HT1080 (cell line): Measurements from ENCODE around the gene GARRE1. TPM values are rescaled to one million over a fixed set of nuclear protein-coding genes. Genes with fewer than 3 reads are reported as not detected.
A peak's percentile ranks its signal among the peaks of the same experiment; 100 is the strongest.
"Not testable (repeated sequence)": the region's sequence is repeated elsewhere in the genome, so short reads cannot be mapped to it uniquely, and the experiment has no call there.

ENCODE experiments used
- DNase-seq: peaks from one replicate; pipeline ENCODE4 v3.0.0-alpha.2; 2015; ENCODE audit warnings: low read depth
- total RNA-seq: library from RNA; depleted of rRNA; stranded (reverse); fragments of >200 nt; shearing (Covaris generic); gene quantifications from 2 replicates; pipeline ENCODE4 v1.2.3, GENCODE V29; 2014

The GARRE1 gene
- total RNA-seq, 1 experiment from 2014 or later, result 8.1 TPM

DNA sequence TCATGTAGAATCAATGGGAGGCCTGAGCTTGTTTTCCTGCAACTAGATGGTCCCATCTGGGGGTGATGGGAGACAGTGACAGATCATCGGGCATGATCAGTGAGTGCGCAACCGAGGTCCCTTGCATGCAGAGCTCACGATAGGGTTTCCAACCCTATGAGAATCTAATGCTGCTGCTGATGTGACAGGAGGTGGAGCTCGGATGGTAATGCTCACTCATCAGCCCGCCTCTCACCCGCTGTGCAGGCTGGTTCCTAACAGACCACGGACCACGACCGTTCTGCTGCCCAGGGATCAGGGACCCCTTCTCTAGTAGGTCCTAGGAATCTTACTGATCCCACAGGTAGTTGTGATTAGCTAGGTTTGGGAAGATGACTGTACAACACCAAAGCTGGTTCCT, 23.5 kb upstream of the GARRE1 start:
- DNase-seq, result no peak

DNA sequence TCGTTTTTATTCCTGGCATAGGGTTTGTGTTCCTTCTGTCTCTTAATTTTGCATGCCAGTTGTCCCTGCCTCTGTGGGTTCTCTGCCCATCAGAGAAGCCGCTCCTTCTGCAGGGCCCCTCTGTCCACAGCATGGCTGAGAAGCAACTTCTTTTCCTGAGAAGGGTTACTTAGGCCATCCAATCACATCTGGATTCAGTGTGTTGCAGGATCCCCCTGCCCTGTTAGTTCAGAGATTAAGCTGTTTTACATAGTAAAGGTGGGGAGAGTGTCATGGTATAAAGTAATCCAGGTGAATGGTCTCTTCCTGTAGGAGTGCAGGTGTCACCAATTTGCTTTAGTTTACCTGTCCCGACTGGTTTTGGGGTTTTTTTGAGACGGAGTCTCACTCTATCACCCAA, 22.9 kb upstream of the GARRE1 start:
- DNase-seq, result no peak

DNA sequence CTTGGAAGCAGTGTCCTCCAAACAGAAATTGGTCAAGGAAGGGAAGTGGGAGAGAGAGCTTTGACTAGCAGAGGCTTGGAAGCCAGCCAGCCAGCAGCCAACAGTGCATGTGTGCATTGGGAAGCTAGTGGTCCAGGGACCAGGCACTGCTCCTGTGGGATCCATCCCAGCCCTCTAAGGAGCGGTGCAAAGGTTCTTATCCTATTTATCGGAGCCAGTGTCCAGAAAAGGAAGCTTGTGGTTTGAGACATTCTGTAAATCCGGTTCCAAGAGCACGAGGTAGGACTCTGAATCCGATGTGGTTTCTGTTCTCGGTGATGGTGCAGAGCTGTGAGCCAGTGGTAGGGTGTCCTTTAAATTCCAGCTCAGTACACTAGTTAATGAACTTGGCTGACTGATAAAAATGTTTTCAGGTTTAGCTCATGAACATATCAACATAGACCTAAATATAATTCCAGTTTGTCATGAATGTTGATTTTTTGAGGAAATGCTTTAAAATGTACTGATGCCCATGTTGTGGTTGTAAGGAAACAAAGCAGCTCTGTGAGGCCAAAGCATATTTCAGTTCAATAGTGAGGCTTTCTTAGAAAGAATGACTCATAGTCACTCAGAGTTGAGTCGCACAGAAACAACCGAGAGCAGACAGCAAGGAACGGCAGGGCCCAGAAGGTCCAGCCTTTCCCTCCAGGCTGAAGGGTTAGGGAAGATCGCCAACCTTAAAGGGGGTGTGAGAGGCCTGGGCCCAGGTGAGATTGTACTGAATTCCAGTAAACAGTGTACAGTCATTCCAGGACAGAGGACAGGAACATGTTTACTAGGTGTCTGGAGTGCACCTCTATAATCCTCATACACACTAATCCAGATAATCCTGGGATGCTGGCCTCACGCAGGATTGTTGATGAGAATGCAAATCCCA, 21.5 kb upstream of the GARRE1 start:
- peak; percentile 96 for DNase-seq

DNA sequence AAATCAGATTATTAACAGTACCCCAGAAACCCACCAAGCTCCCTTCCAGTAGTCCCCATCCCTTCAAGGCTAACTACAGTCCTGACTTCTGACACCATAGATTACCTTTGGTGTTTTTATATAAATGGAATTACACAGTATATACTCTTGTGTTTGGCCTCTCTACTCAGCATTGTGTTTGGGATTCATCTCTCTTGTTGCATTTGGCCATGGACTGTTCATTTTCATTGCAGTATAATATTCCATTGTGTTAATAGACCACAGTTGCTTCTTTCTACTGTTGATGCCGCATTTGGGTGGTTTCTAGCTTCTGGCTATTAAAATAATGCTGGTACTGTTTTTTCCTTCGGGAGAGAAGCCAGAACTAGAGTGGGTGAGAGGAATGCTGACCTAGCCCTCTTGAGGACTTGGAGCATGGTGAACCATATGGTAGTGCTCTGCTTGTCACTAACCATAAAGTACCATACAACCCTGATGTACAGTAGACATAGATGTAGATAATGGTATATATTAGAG, 18.9 kb upstream of the GARRE1 start:
- DNase-seq, result no peak

DNA sequence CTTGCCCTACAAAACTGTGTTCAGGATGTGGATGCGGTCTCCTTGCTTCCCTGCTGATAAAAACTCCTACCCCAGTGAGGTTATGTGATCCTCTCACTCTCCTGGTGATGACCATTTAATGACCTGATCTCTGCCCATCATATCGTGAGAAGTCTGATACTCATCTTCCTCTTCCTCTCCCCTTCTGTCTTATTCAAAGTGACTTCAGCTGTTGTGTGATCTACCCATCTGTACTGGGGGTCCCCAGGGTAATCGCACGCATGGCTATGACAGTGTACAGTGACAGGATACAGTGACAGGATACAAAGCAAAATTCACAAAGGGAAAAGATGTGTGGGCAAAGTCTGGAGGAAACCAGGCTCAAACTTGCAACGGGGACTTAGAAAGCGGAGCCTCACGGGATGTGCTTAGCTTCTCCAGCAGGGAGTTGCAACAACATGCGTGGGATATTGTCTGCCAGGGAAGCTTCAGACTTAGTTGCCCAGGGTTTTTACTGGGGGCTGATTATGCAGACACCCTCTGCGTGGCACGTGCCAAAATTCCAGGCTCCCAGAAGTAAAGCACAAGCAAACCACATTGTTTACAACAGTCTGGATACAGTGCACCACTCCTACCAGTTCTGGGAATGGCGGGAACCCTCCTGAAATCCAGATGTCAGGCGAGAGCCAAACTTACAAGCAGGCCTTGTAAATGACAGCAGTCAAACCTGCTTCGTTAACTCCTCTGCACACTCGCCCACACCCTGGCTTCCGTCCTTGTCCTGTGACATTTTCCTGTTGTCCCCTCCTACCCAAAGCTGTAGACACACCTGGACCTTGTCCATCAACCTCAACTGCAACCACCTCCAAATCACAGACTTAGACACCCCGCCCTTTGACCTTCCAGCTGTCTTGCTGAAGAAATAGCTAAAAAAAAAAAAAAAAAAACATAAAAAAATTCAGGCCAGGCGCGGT, 18.0 kb upstream of the GARRE1 start:
- DNase-seq, result no peak

DNA sequence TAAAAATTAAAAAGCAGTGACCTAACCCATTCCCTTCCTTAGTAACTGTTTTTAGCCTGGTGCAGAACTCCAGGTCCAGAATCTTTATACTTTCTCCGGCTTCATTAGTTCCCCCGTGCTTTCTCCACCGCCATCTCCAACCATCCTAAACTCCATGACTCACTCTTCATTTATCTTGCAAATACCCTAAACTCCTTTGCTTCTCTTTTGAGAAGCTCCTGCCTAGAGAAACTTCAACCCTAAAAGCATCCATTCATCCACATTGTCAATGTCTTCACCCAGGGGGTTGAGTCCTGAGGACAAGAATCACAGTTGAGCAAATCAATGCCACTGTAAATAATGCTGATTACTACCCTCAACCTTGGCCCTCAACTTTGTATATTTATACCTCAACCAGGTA, 17.1 kb upstream of the GARRE1 start:
- no peak for DNase-seq

DNA sequence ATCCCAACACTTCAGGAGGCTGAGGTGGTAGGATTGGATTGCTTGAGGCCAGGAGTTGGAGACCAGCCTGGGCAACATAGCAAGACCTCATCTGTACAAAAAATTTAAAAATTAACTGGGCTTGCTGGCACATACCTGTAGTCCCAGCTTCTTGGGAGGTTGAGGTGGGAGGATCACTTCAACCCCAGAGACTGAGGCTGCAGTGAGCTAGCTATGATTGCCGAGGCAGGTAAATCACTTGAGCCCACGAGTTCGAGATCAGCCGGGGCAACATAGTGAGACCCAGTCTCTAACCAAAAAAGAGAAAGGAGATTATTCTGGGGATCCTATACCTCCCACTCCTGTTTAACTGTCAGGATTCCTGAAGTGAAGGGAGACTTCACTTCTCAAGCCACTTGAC, 16.4 kb upstream of the GARRE1 start:
- DNase-seq, result no peak

DNA sequence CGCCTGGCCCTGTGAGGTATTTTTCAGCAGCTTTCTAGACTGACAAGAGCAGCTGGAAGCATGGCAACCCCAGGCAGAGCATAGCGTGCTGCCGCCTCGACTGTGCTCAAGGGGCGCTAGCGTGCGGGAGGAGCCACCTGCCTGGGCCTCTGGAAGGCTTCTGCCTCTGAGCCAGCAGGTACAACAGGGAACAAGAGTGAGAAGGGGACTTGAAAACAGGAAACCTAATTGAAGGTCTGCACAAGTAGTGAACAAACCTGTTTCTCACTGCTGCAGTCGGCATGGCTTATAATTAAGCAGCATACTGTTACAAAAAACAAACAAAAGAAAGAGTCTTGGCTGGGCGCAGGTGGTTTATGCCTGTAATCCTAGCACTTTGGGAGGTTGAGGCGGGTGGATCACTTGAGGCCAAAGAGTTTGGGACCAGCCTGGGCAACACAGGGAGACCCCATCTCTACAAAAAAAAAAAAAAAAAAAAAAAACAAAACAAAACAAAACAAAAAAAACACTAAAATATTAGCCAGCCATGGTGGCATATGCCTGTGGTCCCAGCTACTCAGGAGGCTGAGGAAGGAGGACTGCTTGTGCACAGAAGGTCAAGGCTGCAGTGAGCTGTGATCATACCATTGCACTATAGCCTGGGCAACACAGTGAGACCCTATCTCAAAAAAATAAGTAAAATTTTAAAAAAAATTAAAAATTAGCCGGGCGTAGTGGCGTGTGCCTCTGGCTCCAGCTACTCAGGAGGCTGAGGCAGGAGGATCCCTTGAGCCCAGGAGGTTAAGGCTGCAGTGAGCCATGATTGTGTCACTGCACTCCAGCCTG, 12.6 kb upstream of the GARRE1 start:
- DNase-seq, result no peak

DNA sequence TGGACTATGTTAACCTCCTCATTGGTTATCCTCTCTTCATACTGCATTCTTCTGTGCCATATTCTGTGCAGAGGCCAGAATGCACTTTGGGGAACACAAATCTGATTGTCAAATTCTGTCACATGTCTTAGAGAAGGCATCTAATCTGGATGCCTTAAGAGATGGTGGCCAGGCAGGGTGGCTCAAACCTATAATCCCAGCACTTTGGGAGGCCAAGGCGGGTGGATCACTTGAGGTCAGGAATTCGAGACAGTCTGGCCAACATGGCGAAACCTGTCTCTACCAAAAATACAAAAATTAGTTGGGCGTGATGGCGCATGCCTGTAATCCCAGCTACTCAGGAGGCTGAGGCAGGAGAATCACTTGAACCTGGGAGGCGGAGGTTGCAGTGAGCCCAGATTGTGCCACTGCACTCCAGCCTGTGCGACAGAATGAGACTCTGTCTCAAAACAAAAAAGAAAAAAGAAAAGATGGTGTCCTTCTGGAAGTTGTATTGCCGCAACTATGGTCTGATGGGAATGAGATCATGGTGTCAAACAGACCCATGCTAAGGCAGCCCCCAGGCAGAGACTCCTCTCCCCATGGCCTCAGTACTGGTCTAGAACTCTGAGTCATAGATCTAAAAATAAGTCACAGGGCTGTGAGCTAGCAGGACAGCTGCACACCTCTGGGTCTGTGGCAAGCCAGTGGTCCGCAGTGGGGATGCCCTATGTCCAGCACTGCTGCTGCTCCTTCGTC, 11.0 kb upstream of the GARRE1 start:
- DNase-seq, result peak; percentile 48

DNA sequence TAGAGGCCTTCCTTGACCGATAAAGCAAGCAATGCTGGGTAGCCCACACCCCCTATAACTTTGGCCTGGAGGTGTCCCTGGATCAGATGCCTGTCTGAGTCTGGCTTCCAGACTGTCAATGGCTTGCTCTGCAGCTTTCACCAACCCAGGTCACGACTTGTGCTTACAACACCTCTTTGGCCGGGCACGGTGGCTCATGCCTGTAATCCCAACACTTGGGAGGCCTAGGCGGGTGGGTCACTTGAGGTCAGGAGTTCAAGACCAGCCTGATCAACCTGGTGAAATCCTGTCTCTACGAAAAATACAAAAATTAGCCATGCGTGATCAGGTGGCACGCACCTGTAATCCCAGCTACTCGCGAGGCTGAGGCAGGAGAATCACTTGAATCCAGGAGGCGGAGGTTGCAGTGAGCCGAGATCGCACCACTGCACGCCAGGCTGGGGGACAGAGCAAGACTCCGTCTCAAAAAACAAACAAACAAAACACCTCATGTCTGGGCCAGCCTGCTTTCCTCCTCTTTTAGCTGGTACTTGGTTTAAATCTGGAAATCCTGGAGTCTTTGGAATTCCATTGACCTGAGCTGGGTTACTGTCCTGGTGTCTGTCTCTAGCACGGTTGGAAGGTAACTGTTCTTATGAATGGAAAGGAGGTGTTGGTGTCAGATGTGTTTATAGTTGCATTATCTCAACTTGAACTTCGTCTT, 10.3 kb upstream of the GARRE1 start:
- DNase-seq, result no peak

DNA sequence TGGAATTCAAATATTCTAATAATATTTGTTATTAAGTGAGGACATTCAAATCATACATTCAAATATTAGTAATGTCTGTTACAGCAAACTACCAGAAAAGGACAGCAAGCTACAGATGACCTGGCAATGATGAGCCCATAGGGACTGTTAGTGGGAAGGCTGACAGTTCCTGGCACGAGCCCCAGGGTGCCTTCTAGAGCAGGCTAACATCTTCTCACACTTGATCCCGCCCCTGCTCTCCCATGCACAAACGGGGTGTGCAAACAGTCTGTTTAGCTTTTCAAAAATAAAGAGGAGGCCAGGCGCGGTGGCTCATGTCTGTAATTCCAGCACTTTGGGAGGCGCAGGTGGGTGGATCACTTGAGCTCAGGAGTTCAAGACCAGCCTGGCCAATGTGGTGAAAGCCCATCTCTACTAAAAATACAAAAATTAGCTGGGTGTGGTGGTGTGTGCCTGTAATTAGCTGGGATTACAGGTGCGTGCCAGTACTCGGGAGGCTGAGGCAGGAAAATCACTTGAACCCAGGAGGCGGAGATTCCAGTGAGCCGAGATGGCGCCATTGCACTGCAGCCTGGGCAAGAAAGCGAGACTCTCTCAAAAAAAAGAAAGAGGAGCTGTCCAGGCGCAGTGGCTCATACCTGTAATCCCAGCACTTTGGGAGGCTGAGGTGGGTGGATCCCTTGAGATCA, 9.6 kb upstream of the GARRE1 start:
- no peak for DNase-seq

DNA sequence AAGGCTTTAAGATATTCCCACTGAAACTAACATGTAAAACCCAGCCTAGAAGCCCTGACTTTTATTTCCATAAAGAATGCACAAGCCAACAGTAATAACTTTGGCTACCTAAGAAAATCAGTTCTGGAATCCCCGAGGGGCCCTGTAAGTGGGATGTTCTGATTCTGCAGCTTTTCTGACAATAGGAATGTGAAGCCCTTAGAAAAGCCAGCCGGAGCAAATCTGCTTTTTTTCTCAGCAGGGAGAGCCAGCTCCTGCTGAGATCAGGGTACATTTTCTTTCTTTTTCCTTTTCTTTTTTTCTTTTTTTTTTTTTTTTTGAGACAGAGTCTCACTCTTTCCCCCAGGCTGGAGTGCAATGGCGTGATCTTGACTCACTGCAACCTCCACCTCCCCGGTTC, 8.0 kb upstream of the GARRE1 start:
- DNase-seq, result no peak

DNA sequence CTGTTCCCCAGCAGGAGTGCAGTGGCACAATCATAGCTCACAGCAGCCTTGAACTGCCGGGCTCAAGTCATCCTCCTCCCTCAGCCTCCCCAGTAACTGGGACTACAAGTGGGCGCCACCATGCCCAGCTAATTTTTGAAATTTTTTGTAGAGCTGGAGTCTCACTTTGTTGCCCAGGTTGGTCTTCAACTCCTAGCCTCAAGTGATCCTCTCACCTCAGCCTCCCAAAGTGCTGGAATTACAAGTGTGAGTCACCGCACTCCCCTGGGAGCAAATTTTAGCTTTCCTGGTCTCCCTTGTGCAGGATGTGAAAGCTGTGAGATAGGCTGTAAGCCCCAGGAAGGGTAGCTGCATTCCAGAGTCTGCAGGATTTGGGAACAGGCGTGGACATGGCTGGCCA, 5.4 kb upstream of the GARRE1 start:
- DNase-seq, result no peak

DNA sequence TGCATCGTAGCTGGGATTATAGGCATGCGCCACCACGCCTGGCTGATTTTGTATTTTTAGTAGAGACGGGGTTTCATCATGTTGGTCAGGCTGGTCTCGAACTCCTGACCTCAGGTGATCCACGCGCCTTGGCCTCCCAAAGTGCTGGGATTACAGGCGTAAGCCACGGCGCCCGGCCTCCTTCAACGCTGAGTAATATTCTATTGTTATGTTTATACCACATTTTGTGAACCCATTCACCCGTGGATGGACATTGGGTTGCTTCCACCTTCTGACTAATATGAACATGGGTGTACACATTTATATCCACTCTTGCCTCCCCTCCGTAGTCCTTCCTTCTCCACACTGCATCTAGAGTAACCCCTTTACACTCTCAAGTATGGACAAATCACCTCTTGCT, 1.2 kb upstream of the GARRE1 start:
- DNase-seq, result not testable (repeated sequence)

DNA sequence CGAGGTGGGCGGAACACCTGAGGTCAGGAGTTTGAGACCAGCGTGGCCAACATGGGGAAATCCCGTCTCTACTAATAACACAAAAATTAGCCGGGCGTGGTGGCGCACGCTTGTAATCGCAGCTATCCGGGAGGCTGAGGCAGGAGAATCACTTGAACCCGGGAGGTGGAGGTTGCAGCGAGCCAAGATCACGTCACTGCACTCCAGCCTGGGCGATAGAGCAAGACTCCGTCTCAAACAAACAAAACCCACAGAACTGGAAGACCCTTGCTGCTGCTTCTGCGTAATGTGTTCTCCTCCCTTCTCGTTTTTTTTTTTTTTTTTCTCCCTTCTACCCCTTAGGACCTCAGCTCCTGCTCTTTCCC, 691 bp upstream of the GARRE1 start:
- DNase-seq, result not testable (repeated sequence)

DNA sequence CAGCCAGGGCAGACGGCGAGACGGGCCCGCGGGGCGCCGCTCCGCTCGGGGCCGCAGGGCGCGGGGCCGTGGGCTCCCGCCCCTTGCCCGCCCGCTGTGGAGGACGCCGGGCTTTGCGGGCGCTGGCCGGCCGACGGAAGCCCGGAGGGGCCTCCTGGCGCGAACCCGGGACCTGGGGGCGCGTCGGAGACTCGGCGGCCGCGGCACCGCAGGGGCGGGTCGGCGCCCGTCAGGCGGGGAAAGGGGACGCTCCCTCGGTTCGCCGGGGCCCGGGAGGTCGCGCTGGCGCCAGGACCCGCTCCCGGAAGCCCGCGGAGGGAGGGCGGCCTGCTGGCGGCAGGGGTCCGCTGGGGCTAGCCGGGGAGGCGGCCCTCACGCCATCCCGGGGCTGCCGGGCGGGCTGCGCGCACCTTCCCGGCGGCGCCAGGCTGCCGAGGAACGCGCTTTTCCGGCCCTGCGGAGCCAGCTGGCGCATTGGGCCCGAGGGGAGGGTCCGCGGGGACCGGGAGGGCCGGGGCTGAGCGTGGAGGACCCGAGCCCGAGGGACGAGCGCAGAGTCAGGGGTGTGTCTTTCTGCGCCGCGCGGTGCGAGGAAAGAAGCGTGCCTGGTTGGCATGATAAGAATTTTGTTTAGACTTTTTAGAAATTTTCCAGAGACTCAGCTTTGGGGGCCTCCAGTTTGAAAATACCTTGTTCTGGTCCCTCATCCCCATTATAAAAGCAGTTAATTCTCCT, 511 bp downstream of the GARRE1 start:
- no peak for DNase-seq

DNA sequence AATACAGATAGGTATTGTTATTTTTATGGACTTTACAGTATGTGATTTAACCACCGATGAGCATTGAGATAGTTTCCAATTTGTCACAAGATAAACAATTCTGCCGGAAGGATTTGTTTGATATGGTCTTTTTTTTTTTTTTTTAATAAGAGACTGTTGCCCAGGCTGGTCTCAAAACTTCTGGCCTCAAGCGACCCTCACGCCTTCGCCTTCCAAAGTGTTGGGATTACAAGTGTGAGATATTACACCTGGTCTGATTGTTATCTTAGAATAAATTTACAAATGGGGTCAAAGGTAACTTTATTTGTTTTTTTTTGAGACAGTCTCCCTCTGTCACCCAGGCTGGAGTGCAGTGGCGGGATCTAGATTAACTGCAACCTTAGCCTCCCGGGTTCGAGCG, 1.2 kb downstream of the GARRE1 start:
- DNase-seq, result no peak

DNA sequence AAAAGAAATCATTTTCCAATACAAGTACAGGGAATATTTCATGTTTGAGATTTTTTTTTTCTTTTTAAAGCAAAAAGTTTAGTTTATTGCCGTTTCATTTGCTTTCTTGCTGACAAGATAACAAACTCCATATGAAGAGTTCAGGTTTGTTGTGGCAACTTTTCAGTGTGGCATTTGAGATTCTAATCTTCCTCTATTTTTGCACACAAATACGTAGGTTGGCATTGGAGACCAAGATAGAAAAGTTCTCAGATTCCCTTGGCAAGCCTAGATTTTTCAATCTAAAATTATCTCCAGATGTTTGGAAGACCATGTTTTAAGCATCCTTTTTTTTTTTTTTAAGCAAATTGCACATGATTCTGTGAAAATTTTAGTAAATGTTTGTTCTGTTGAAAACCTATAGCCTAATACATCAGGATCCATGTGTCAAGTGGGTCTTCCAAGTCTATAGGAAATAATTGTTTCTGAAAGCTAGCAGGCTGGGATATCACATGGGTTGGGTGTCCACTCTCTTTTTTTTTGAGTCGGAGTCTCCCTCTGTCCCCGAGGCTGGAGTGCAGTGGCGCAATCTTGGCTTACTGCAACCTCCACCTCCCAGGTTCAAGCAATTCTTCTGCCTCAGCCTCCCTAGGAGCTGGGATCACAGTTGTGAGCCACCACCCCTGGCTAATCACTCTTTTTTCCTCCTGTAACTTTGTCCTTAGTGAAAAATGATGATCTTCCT, 2.6 kb downstream of the GARRE1 start:
- no peak for DNase-seq
